Stimulated activated CD8-positive, alpha-beta memory T cell treated with anti-CD3 and anti-CD28 coated beads, Interleukin-12 subunit alpha, Interleukin-12 subunit beta, amount 100 ng/mL, for 24 hours (primary cell): ENCODE results near the gene ST6GALNAC2.
"Not testable (repeated sequence)": the region's sequence is repeated elsewhere in the genome, so short reads cannot be mapped to it uniquely, and the experiment has no call there.

Experiments
- DNase-seq: peaks from one replicate; pipeline ENCODE4 v3.0.0-alpha.2; 2020; ENCODE audit errors: extremely low read depth

Gene ST6GALNAC2

DNA sequence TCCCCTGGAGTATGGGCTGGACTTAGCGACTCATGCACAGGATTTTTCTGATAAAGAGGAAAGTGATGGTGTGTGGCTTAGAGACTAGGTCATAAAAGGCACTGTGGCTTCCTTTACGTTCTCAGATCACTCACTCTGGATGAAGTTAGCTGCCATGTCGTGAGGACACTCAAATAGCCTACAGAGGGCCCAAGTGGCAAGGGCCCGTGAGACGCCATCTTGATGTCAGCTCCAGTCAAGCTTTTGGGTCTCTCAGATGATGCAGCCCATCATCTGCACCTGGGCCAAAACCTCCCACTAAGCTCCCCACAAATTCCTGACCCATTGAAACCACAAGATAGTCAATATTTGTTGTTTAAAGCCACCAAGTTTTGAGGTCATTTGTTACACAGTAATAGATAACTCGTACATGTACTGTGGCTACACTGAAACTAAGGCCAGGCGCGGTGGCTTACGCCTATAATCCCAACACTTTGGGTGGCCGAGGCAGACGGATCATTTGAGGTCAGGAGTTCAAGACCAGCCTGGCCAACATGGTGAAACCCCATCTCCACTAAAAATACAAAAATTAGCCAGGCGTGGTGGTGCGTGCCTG, 14.7 kb downstream of the ST6GALNAC2 start:
- no peak for DNase-seq

DNA sequence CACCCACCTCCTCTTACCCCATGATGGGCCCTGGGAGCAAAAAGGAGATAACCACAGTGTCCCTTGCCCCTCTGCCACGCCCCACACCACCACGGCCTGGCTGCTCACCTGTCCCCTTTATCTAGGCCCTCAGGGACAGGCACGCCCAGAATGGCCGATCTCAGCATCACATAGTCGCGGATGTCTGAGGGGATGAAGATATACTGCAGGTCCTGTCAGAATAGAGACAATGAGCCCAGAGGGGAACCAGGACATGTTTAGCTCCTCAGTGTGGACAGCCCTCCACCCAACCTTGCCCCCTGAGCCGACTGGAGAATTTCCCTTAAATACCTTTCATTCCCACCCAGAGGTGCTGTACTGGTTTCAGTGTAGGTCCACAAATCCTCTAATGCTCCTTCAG, 15.2 kb downstream of the ST6GALNAC2 start:
- DNase-seq = no peak

DNA sequence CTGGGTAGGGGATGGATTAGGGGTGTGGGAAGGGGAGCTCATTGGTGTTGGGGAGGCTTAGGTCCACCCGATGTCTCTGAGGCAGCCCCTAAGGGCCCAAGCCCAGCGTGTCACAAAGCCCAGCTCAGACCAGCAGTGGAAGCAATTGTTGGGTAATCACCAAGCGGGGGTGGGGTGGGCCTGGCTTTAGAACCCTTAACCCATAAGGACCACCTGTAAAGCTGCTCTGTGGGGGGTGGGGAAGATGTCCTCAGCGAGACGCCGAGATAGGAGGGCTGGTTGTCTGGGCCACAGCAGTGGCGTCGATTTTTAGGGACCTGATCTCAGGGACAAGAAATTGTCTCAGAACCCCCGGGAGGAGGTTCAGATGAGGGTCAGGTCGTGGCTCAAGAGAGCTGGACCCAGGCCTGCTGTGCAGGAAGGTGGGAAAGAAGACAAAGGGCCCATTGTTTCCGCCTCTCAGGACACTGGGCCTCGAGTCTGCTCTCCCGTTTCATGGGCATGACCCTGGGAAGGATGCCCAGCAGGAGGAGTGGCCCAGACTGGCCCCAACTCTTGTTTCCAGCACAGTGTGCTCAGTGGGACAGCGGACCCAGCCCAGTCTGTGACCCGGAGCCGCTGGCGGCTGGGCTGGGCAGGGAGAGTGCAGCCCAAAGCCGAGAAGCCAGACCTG, 15.9 kb downstream of the ST6GALNAC2 start:
- no peak for DNase-seq

DNA sequence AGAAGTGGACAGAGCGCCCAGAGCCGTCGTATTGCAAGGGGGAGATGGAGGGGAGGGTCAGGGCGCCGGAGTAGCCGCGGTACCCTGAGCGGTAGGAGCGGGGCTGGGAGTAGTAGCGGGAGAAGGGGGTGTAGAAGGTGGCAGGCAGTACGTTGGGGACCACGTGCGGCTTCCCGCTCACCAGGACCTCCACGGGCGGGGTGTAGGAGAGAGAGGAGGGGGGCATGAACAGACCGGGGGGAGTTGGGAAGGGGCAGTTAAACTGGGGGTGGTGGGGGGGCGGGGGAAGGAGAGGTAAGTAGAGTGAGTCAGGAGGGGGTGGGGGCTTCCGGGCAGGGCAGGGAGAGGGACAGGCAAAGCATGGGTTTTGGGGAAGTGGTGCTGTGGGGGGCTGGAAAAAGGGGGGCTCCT, 16.8 kb downstream of the ST6GALNAC2 start:
- no peak for DNase-seq

DNA sequence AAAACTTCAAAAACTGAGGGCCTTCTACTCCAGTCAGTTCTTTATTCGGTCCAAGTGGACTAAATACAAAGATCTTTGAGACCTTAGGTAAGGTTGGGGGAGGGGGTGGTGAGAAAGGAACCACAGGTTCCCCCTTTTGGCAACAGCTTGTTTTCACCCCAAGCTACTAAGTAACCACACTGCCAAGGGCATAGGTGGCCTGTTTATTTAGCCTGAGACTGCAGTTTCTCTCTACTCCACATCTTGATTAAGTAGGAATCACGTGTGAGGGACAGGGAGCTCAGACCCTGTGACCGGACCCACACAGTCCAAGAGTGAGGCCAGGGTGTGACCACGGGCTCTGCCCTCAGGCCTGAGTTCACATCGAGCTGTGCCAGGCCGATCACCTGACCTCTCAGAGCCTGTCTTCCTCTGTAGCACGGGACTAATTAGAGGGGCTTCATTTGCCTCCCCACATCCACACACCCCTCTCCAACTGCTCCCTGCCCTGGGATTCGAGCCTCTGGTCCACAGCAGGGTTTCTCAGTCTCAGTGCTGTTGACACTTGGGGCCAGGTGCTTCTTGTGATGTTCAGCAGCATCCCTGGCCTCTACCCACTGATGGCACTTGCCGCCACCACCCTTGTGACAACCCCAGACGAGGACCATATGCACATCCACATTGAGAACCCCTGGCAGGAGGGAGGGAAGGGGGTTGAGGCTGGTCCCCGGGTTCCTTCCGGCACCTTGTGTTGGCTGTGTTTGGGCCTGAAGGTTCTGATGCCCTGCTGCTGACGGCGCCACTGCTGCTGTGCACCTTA, 17.8 kb downstream of the ST6GALNAC2 start:
- no peak for DNase-seq

DNA sequence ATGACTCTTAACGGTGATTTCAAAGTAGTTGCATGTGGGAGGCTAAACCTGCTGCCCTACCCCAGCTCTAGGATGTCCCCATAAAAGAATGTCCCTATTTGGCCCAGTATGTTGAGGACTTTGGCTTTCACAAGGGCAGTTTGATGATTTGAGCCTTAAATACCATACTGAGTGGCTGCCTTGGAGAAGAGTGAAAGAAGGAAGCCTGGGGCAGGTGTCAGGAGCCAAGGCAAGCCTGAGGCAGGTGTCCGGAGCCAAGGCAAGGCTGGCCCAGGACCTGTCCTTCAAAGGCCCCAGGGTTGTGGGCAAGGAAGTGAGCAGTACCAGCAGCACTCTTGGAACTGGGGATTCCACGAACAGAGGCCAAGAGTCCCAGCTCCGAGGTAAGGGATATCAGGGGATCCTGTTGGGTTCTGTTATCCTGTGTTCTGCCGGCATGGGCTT, 18.6 kb downstream of the ST6GALNAC2 start:
- no peak for DNase-seq

DNA sequence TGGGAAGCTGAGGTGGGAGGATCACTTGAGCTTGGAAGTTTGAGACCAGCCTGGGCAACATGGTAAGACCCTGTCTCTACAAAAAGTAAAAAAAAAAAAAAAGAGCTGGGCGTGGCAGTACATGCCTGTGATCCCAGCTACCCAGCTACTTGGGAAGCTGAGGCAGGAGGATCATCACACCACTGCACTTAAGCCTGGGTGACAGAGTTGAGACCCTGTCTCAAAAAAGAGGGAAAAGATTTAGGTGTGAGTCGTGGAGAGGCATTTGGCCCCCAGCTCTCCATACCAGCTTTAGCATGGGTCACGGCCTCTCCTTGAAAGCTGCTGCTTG, 19.1 kb downstream of the ST6GALNAC2 start:
- no peak for DNase-seq

DNA sequence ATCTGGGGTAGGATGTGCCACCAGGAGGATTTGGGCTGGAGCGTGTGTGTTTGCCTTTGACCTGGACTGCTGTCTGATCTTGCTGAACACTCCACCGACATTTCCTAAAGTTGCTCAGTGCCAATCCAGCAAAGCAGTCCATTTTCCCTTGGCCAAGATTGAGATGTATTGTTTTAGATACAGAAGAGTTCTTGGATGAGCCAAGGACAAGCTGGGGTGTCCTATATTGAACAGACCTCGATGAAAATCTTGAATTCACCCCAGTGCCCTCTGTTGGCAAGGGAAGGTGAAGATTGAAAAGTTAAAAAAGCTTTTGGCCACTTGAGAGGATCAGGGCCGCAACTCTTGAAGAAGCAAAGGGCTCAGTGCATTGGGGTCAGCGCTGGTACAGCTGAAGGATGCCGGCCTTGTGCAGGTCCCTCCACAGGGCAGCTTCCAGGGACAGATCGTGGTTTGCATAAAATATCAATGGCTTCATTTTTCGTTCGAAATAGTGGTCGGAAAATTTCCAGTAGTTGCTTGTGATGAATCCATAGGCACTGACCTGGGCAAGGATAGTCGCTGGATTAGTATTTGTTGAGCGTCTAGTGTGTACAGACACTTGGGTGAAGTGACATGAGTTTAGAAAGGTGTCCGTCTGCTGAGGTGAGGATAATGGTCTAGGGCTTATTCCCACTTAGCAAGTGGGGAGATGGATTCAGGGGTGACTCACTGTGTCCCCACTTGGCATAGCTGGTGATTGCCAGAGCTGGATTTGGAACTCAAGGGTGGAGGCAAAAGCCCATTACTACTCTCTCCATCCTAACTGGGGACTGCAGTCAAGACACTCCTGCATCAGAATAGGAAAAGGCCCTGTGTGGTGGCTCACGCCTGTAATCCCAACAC, 19.7 kb downstream of the ST6GALNAC2 start:
- DNase-seq = no peak

DNA sequence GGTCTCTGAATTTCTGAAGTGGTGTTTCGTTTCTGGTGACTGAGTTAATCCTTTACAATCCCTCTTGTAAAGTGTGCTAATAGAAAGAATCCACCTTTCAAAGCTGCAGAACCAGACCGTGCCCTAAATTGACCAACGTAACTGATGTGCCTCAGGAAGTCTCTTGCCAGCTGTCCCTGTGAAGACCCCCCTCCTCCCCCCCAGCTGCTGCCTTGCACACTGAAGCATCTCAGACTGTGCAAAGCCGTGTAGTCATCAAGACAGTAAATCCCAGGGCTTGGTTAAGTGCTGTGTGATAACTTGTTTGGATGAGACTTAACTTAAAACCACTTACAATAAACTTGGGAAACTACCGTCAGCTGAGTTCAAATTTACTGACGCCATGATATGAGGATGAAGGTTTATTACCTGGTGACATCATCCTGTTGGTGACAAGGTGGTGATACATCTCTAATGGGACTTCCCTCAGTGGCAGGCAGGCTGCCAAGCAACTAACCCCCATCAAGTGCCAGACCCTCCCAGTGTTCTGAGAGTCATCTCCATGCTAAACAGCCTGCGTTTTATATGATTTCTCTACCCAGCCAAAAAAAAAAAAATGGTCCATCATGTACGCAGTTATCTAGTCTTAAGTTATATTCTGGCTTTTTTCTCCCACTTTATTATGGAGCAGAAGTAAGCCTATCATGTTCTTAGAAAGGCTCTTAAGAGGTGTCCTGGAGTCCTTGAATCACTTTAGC, 20.5 kb downstream of the ST6GALNAC2 start:
- DNase-seq = not testable (repeated sequence)

DNA sequence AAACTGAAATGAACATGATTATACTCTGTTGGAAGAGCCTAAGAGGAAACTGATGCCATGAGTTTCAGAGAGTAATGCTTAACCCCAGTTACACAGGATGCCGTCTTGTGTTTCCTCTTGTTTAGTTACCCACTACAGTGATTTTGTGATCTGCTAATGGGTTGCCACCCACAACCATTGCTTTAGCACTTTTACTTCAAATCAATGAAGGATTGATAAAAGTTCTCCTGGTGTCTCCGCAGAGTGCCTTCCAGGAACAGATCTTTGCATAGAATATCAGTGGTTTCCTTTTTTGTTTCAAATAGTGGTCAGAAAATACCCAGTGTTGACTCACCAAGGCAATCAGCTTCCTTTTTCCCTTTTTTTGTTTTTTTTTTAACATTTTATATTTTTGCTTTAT, 22.3 kb downstream of the ST6GALNAC2 start:
- DNase-seq = not testable (repeated sequence)

DNA sequence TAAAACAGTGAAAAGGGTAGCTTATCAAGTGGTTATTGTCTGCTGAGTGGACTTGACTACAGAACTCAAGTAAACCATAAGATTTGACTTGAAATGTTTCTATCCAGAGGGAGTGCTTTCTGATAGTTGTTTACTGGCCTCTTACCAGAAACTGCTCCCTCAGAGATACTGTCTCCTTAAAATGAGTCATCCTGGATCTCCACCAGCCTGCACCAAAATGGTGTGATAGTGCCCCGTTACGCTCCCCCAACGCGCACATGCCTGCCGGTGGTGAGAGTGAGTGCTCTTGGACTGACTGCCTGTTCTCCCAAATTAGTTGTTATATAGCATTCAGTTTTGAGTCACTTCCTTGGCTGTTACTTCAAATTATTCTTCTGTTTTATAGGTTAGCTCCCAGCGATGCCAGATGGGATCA, 22.9 kb downstream of the ST6GALNAC2 start:
- DNase-seq = no peak

DNA sequence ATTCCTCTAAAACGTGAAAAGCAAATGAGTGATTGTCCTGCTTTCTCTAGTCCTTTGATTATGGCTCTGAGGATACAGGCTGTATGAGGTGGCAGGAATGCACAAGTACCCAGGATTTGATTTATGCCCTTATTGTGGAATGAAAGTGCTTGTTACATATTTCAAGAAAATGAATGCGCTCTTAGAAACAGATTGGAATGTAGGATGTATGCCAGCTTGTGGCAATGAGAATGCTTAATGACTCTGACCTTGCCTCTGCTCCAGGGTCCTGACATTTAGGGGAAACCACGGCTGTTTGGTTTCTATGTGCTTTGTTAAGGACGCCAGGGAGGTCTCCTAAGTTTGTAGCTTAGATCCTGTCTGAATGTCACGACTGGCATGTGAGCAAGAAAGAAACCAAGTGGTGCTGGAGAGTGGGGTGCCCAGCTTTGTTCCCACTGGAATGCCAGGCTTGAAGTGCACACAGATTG, 23.8 kb downstream of the ST6GALNAC2 start:
- no peak for DNase-seq

DNA sequence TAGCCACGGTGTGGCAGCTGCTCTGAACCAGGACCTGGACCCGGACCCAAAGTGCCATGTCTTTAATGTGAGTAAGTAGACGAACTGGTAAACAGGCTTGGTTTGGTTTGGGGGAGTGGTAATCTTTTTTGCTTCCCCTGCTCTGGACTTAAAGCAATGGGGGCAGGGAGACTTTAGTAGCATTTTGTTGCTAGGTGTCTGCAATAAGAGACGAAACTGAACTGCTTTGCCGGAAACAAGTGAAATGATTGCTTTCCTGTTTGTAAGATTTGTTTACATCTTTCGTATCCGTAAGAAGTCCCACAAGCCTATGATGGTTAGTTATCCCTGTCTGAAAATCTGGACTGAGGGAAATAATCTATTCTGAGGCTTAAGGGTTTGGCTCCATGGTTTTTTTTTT, 24.3 kb downstream of the ST6GALNAC2 start:
- DNase-seq = no peak

DNA sequence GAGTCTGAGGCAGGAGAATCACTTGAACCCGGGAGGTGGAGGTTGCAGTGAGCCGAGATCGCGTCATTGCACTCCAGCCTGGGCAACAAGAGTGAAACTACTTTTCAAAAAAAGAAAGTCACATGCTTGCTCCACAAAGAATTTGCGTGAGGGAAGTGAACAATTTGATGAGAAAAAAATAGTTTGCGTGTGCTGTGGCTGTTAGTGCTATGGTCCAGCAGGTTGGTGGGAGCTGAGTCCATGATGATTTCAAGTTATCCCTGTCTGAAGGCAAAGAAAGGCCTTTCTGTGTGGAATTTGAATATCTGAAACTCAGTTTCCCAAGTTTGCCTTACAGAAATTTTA, 24.8 kb downstream of the ST6GALNAC2 start:
- no peak for DNase-seq

DNA sequence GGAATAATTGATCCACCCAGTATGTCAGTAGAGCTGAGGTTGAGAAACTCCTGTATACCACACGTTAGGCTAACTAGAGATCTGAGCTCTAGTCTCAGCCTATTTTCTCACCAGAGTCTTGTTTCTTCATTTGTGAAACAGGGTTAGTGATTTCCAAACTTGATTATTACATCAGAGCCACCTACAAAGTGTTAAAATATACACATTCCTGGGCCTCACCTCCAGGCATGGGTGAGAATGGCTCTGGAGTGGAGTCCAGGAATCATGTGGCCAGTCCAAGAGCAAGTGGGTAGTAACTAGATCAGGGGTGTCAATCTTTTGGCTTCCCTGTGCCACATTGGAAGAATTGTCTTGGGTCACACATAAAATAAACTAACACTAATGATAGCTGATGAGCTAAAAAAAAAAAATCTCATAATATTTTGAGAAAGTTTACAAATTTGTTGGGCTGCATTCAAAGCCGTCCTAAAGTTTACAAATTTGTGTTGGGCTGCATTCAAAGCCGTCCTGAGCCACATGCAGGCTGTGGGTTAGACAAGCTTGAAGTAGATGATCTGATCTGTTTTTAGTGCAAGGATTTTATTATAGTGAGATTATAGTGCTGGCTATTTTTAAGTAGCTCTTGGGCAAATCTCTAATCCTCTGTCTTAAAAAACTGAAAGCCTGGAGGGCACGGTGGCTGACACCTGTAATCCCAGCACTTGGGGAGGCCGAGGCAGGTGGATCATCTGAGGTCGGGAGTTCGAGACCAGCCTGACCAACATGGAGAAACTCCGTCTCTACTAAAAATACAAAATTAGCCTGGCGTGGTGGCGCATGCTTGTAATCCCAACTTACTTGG, 25.4 kb downstream of the ST6GALNAC2 start:
- DNase-seq = no peak

DNA sequence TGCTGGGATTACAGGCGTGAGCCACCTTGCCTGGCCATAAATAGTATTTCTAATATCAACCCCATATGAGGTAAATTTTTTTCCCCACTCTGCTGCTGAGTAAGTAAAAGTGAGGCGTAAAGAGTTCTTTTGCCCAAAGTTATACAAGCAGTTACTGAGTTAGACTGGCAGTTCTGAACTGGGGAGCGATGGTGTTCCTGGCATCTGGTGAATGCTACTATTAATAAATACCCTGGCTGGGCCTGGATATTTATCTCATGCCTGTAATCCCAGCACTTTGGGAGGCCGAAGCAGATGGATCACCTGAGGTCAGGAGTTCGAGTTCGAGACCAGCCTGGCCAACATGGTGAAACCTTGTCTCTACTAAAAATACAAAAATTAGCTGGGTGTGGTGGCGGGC, 26.2 kb downstream of the ST6GALNAC2 start:
- DNase-seq = not testable (repeated sequence)

DNA sequence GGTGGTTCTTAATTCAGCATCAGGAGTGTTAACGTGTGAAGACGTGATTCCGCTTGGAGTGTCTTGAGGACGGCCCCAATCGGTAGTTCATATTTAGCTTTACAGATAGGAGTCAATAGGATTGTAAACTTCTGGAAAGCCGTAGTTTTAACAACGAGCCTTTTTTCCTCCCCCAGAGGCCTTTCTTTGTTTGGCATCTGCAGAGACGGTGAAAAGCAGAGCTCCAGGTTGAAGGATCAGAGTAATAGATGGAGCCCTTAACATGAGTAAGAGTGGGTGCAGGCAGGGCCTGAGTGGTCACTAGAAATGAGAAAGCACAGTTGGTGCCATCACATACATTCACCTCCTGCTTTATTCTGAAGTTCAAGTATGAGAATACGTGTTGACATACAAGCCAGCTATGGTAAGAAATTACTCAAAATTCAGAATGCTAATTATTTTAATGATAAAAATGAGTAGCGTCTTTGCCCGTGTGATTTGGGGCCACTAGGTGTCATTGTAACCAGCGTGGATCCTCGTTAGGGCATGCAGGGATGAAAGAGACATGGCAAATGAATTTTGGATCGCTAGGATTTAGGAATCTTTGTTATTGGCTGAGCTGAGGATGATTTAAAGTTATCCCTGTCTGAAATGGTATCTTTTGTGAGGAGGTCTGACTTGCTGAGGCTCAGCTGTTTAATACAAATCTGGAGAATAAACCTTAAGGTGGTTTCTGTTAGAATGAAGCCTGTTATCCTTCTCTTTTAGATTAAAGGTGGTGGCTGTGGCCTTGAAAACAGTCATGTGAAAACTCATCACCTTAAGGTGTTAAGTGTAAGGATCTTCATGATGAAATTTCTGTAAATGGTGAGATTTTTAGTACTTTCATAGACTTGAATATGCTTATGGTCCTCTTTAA, 27.2 kb downstream of the ST6GALNAC2 start:
- DNase-seq = no peak

DNA sequence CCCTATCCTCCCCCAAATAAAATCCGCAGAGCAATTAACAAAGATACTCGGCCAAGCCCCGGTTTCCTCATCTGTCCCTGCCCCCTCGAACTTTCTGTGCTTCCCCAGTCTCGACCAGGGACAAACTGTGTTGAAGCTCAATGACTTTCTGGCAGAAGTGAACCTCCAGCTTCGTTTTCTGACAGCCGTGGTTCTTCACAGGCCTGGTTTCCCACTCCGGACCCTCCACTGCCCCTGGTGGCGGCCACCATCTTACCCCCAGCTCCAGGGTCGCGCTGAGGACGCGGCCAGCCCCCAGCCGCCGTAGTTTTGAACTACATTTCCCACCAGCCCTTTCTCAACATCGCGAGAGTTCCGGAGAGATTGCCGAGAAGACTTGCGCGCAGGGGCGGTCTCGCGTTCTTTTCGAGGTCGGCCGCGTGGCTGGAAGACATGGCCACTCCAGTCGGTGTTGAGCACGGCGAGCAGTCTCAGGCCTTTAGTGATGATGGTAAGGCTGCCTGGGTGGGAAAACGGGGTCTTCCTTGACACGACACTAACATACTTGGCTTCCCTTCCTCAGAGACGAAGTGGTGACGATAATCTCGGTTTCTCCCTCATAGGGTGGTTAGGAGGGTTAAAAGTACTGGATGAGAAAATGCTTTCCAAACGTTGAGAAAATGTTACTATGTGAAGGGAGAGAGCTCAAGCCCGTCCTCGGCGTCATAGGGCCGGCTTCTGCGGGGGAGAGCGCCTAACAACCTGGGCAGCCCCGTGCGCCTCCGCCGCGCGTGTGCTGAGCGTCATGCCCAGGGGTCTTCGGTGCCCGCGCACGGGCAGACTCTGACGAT, 28.1 kb downstream of the ST6GALNAC2 start:
- DNase-seq = peak; percentile 79
